Activated CD8-positive, alpha-beta memory T cell treated with anti-CD3 and anti-CD28 coated beads, Interleukin-2, amount 50 U/mL, for 1 hour (primary cell): ENCODE measurements around the gene RBM19.

Experiments used
- DNase-seq: peaks from one replicate; pipeline ENCODE4 v3.0.0-alpha.2; 2020; ENCODE audit errors: extremely low read depth

Gene RBM19

GRCh38 chr12:113882690-113883089, 83.4 kb downstream of the RBM19 start:
- DNase-seq = no peak

- no peak for DNase-seq
Observed at GRCh38 chr12:113880988-113881962, 84.8 kb downstream of the RBM19 start.

DNA sequence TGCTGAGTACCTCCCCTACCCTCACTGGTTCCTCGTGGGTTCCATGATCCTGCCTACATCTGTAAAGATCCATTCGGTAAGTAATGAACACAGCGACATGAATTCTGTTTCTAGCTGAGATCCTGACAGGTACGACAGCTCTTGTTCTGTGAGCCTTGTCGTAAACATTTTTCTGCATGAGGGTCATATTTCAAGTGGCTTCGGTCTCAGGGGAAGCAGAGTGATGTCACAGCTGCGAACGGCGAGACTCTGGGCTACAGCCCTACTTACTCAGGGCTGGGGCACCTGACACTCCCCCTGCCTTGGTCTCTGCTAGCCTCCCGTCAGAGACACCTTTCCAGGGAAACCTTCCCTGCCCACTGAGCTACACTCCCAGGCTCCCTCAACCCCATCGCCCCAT, 85.8 kb downstream of the RBM19 start:
- no peak for DNase-seq

DNA sequence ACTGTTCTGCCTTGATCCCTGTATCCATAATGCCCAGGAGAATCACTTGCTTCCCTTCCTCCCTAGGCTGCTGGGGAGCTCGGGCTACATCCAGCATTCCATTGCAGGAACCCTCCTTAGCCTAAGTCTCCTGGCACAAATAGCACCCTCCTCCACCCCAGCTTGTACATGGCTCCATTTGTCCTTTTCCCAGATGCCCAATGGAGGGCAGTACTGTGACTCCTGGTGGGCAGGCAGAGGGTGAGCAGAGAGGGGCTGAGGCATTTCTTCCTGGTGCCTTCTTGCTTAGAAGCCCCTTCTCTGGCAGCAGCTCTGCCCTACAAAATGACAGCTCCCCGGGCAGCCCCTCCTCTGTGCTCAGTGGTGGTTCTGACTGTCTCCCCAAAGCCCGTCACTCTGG, 86.5 kb downstream of the RBM19 start:
- no peak for DNase-seq

- no peak for DNase-seq
Observed at GRCh38 chr12:113877607-113878006, 88.5 kb downstream of the RBM19 start.

- DNase-seq = no peak
Observed at GRCh38 chr12:113876160-113876559, 90.0 kb downstream of the RBM19 start.

GRCh38 chr12:113875691-113876090, 90.4 kb downstream of the RBM19 start:
- DNase-seq = no peak

- no peak for DNase-seq
Observed at GRCh38 chr12:113874999-113875561, 91.0 kb downstream of the RBM19 start.

DNA sequence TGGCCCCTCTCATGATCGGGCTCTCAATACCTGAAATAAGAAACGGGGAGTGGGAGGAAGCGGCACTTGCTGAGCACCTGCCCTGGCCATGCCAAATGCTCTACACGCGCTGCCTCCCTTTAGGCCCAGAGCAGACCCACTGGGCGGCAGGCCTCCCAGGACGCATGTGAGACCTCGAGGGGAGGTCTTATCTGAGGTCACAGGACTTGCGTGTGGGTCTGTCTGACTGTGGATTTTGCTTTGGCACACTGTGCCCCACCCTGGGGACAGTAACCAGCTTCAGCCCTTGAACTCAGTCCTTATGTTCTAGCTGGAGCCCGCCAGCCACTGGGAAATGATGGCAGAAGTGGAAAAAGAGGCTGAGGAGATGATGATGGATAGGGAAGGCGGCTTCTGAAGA, 91.8 kb downstream of the RBM19 start:
- DNase-seq = no peak

GRCh38 chr12:113873740-113874139, 92.4 kb downstream of the RBM19 start:
- no peak for DNase-seq

- DNase-seq = no peak
Observed at GRCh38 chr12:113870890-113871289, 95.2 kb downstream of the RBM19 start.

GRCh38 chr12:113870035-113870434, 96.1 kb downstream of the RBM19 start:
- no peak for DNase-seq

- no peak for DNase-seq
Observed at GRCh38 chr12:113868365-113868764, 97.8 kb downstream of the RBM19 start.

- DNase-seq = no peak
Observed at GRCh38 chr12:113867258-113867657, 98.9 kb downstream of the RBM19 start.

GRCh38 chr12:113866496-113866895, 99.6 kb downstream of the RBM19 start:
- DNase-seq = no peak

- DNase-seq = no peak
Observed at GRCh38 chr12:113863455-113863845, 102.7 kb downstream of the RBM19 start.

GRCh38 chr12:113862590-113863454, 103.3 kb downstream of the RBM19 start:
- no peak for DNase-seq

GRCh38 chr12:113861708-113862312, 104.3 kb downstream of the RBM19 start:
- DNase-seq = no peak

DNA sequence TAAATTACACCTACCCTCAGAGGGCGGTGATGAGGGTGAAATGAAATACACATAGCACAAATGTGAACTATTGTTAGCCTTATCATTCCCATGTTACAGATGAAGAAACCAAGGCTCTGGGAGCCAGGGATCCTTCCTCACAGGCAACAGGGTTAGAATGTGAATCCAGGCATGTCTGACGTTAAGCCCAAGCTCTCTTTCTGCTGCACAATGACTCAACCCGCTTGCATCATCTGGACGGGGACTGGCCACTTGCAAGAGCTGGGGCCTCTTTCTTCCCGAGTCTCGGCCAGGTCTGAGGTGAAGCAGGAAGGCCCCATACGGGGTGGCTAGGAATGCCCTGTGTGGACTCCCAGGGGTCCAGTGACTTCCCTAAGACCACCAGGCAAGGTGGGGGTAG, 105.2 kb downstream of the RBM19 start:
- DNase-seq = no peak

DNA sequence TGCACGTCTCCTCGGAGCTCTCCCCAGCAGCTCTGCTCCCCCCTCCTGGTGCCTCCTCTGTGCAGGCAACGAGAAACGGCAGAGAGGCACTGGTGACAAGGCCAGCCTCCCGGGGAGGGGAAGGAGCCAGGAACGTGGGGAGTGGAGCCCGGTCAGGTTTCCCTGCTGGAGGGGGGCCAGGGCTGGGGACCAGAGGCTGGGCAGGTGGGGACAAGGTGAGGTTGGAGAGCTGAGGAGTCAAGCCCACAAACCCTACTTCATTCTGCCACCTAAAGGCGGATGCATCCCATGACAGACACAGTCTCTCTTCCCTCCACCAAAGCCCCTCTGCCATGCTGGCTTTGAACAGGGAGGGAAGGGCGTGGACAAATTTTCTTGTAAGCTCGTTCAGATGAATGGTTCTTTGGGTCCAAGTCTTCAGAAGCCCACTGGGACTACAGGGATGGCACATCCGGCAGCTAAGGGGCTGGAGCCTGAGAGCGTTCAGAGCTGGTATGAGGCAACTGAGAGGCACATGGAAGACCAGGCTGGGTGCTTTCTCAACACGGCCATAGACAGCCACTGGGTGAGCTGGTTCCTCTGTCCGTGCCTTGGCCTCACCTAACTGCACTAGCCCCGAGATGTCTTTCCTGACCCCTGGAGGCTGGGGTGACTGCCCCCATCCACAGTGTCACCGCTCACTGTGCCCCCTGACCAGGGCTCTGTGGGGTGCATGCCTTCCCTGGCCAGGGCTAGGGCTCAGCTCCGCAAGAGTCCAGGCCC, 105.9 kb downstream of the RBM19 start:
- no peak for DNase-seq

DNA sequence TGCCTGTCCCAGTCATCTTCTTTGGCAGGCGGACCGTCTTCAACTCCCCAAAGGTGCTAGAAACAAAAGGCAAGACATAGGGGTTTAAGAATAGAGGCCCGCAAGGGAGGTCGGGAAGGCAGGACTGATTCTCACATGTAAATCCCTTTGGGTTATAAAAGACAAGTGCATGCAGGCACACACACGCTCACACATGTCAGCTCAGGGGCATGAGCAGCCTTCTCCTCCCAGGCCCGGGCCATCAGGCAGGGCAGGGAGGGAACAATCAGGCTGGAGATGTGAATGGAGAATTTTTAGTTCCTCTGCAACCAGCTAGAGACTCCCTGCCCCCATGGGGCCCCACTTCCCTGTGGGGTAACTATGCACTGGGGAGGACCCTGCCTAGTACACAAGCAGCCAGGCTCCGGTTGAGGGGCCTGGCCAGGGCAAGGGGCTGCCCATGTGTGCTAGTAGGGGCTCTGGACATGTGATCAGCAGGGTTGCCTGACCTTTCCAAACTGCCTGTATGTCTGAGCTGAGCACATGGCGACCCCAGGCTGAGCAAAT, 107.2 kb downstream of the RBM19 start:
- DNase-seq = no peak
